Right cardiac atrium (tissue), 5 donors: ENCODE measurements around the gene ADAMTS2. TPM values are rescaled to one million over a fixed set of nuclear protein-coding genes. Genes with fewer than 3 reads are reported as not detected.
A peak's percentile ranks its signal among the peaks of the same experiment; 100 is the strongest.

Experiments
- ATAC-seq, 2 donors: fragments of 200-7000 bp; cut with Tn5 transposase; one replicate each; pipeline versions ENCODE4 v1.8.0 to v1.9.1; 2020; ENCODE audit warnings: moderate library complexity in 2 of 2, mild to moderate bottlenecking in 1 of 2
- DNase-seq, 3 donors: peaks; one replicate each; pipeline ENCODE4 v3.0.0-alpha.2; 2020
- H3K27ac ChIP-seq: one replicate; pipeline ENCODE4 v1.5.1; 2013; ENCODE audit warnings: mild to moderate bottlenecking, low read length, control low read depth, moderate library complexity
- H3K27me3 ChIP-seq: one replicate; pipeline ENCODE4 v1.6.1; 2013; ENCODE audit not compliant: control insufficient read depth, insufficient read depth
- H3K4me1 ChIP-seq: one replicate; pipeline ENCODE4 v1.6.1; 2013; ENCODE audit warnings: low read length; ENCODE audit not compliant: control insufficient read depth, insufficient read depth
- H3K4me3 ChIP-seq: one replicate; pipeline ENCODE4 v1.5.1; 2013; ENCODE audit warnings: low read length, control low read depth
- H3K9me3 ChIP-seq: one replicate; pipeline ENCODE4 v1.6.1; 2013; ENCODE audit warnings: low read length; ENCODE audit not compliant: control insufficient read depth
- WGBS: extraction: QIAGEN DNeasy Blood & Tissue Kit; methylation state at CpG from one replicate; pipeline ENCODE4 v1.1.7; 2013; 5-methylcytosine and 5-hydroxymethylcytosine counted together
- intact Hi-C, 4 donors: fragments of 100-400 bp; cut with DNase I; formaldehyde crosslinking; loops; one replicate each; pipeline versions ENCODE4 v1.11.0 to v1.14.0; 2022 to 2023
- polyA plus RNA-seq: library from polyadenylated mRNA; stranded (reverse); fragments of 200-250 nt; gene quantifications from one replicate; pipeline ENCODE4 v1.2.3, GENCODE V29; 2013
- total RNA-seq, 4 donors: library from RNA; stranded (reverse); fragmentation: NEBNext Ultra II Directional; extraction: Animal tissue kit (Norgen Biotek cat#: 25700); gene quantifications; one replicate each; pipeline ENCODE4 v1.2.1, GENCODE V29; 2021
- donor health status: healthy with polysubstance abuse.
- donor health status: DM: no; HTN: yes; CAD: no.
- donor health status: DM: no; HTN: no; CAD: no.
- donor health status: DM: no; HTN: yes; CAD: no; lungs with severe emphysema.
- donor health status: DM: yes; HTN: yes; CAD: no.

Gene ADAMTS2
- total and polyA plus RNA-seq, 5 donors: 7.0 to 23.2 (median 14.7) TPM

- peak in 2 of 3 donors; percentile 33 to 48 for DNase-seq
- no peaks in the 10 kb centered on the region for H3K4me1 ChIP-seq
- H3K27ac ChIP-seq: no peak overlapping the region
- WGBS: 76% methylated on average over 18 of the region's 18 CpGs
- no peak for ATAC-seq
- intact Hi-C loops: no loop called here
- H3K27me3 ChIP-seq: no peaks in the 10 kb centered on the region
- H3K4me3 ChIP-seq: no peak overlapping the region
- no peaks in the 10 kb centered on the region for H3K9me3 ChIP-seq
These were observed 192.9 kb downstream of the ADAMTS2 start for GRCh38 chr5:179152144-179152895.

GRCh38 chr5:179151286-179152118 lies 193.8 kb downstream of the ADAMTS2 start:
- WGBS: 90% methylated on average over 11 of the region's 11 CpGs
- H3K27ac ChIP-seq: no peak overlapping the region
- H3K4me3 ChIP-seq: no peak overlapping the region
- H3K4me1 ChIP-seq: no peaks in the 10 kb centered on the region
- DNase-seq (peak in 2 of 3 donors; percentile 20 to 26), ATAC-seq (no peak)
- no peaks in the 10 kb centered on the region for H3K9me3 ChIP-seq
- intact Hi-C loops: no loop called here
- H3K27me3 ChIP-seq: no peaks in the 10 kb centered on the region

- Histone ChIP-seq H3K4me1 (no peaks in the 10 kb centered on the region), H3K27ac (no peak overlapping the region), H3K4me3 (no peak overlapping the region), H3K9me3 (no peaks in the 10 kb centered on the region), H3K27me3 (no peaks in the 10 kb centered on the region)
- intact Hi-C loops: no loop called here
- WGBS: 63% methylated on average over 7 of the region's 7 CpGs
- peak in 2 of 3 donors; percentile 28 to 46 for DNase-seq
- no peak for ATAC-seq
These were observed 195.2 kb downstream of the ADAMTS2 start for GRCh38 chr5:179150011-179150410.

- no peak for ATAC-seq
- H3K4me3 ChIP-seq: no peak overlapping the region
- no peaks in the 10 kb centered on the region for H3K9me3 ChIP-seq
- DNase-seq: peak in 2 of 3 donors; percentile 26 to 27
- intact Hi-C loops: no loop called here
- 81% methylated on average over 10 of the region's 10 CpGs for WGBS
- no peaks in the 10 kb centered on the region for H3K27me3 ChIP-seq
- H3K4me1 ChIP-seq: no peaks in the 10 kb centered on the region
- H3K27ac ChIP-seq: no peak overlapping the region
These were observed 196.0 kb downstream of the ADAMTS2 start for GRCh38 chr5:179149278-179149677.

- ATAC-seq (no peak), DNase-seq (peak in 2 of 3 donors; percentile 4 to 18)
- intact Hi-C loops: no loop called here
- H3K27ac ChIP-seq: no peak overlapping the region
- H3K27me3 ChIP-seq: no peaks in the 10 kb centered on the region
- 71% methylated on average over 9 of the region's 9 CpGs for WGBS
- no peak overlapping the region for H3K4me3 ChIP-seq
- no peaks in the 10 kb centered on the region for H3K9me3 ChIP-seq
- H3K4me1 ChIP-seq: no peaks in the 10 kb centered on the region
These were observed 196.5 kb downstream of the ADAMTS2 start for GRCh38 chr5:179148703-179149170.

- ATAC-seq: no peak
- Histone ChIP-seq H3K4me1 (no peaks in the 10 kb centered on the region), H3K9me3 (no peaks in the 10 kb centered on the region), H3K27me3 (no peaks in the 10 kb centered on the region), H3K27ac (no peak overlapping the region), H3K4me3 (no peak overlapping the region)
- 86% methylated on average over 25 of the region's 25 CpGs for WGBS
- peak in 2 of 3 donors; percentile 15 to 26 for DNase-seq
- intact Hi-C loops: no loop called here
These were observed 197.1 kb downstream of the ADAMTS2 start for GRCh38 chr5:179147991-179148702.

GRCh38 chr5:179146277-179146676 lies 199.0 kb downstream of the ADAMTS2 start:
- intact Hi-C loops: no loop called here
- no peaks in the 10 kb centered on the region for H3K9me3 ChIP-seq
- H3K4me3 ChIP-seq: no peak overlapping the region
- no peak for ATAC-seq
- no peaks in the 10 kb centered on the region for H3K4me1 ChIP-seq
- H3K27ac ChIP-seq: no peak overlapping the region
- WGBS: 85% methylated on average over 10 of the region's 10 CpGs
- peak in 1 of 3 donors; percentile 4 for DNase-seq
- H3K27me3 ChIP-seq: no peaks in the 10 kb centered on the region

- Histone ChIP-seq H3K27ac (no peak overlapping the region), H3K4me1 (no peaks in the 10 kb centered on the region), H3K4me3 (no peak overlapping the region), H3K9me3 (no peaks in the 10 kb centered on the region), H3K27me3 (no peaks in the 10 kb centered on the region)
- peak in 1 of 2 donors; percentile 56 for ATAC-seq
- WGBS: 60% methylated on average over 7 of the region's 7 CpGs
- intact Hi-C loops: no loop called here
- peak in 2 of 3 donors; percentile 30 to 40 for DNase-seq
These were observed 201.8 kb downstream of the ADAMTS2 start for GRCh38 chr5:179143446-179143845.

GRCh38 chr5:179142434-179143198 lies 202.6 kb downstream of the ADAMTS2 start:
- ATAC-seq (peak in 1 of 2 donors; percentile 54), DNase-seq (peak in 1 of 3 donors; percentile 19)
- no peaks in the 10 kb centered on the region for H3K9me3 ChIP-seq
- 61% methylated on average over 3 of the region's 3 CpGs for WGBS
- no peak overlapping the region for H3K27ac ChIP-seq
- intact Hi-C loops: no loop called here
- no peaks in the 10 kb centered on the region for H3K4me1 ChIP-seq
- H3K4me3 ChIP-seq: no peak overlapping the region
- H3K27me3 ChIP-seq: no peaks in the 10 kb centered on the region

- ATAC-seq (no peak), DNase-seq (peak in 1 of 3 donors; percentile 3)
- Histone ChIP-seq H3K4me3 (no peak overlapping the region), H3K9me3 (no peaks in the 10 kb centered on the region), H3K4me1 (no peaks in the 10 kb centered on the region), H3K27me3 (no peaks in the 10 kb centered on the region), H3K27ac (no peak overlapping the region)
- 0% methylated on average over 1 of the region's 1 CpG for whole genome bisulfite sequencing
- intact Hi-C loops: no loop called here
These were observed 203.4 kb downstream of the ADAMTS2 start for GRCh38 chr5:179141867-179142266.
